IMR-90 (cell line): Measurements from ENCODE around the gene CYP27B1. TPM values are rescaled to one million over a fixed set of nuclear protein-coding genes. Genes with fewer than 3 reads are reported as not detected.
A peak's percentile ranks its signal among the peaks of the same experiment; 100 is the strongest.

ENCODE experiments used
- ATAC-seq: fragments of 200-7000 bp; cut with Tn5 transposase; 2 replicates; pipeline ENCODE4 v1.9.1; 2020; ENCODE audit warnings: low read depth, mild to moderate bottlenecking, moderate library complexity
- Bru-seq: library from RNA; stranded (reverse); fragments of 400-500 nt; gene quantifications from one replicate; lab custom pipeline; 2021; lab: Mats Ljungman, UMichigan
- BruChase-seq, 2 experiments: library from RNA; stranded (reverse); fragments of 400-500 nt; gene quantifications; one replicate each; lab custom pipeline; 2021; lab: Mats Ljungman, UMichigan
- BruUV-seq: library from RNA; stranded (reverse); fragments of 400-500 nt; replicated peaks from 2 replicates; lab custom pipeline; 2021; lab: Mats Ljungman, UMichigan
- CTCF ChIA-PET: fragments of 300-600 bp; formaldehyde crosslinking; extraction: SDS; loops from one replicate; lab custom pipeline; 2021; ENCODE audit warnings: antibody characterized with exemption; lab: Yijun Ruan, JAX
- POLR2A ChIA-PET: fragments of 300-600 bp; sonication (Branson Sonifier 250); formaldehyde crosslinking; loops from one replicate; lab custom pipeline; 2022; ENCODE audit warnings: antibody characterized with exemption; ENCODE audit not compliant: unreplicated experiment; lab: Charles Lee
- DNase-seq: peaks from one replicate; pipeline ENCODE4 v3.0.0; 2013
- H2AFZ ChIP-seq: replicated peaks from 2 replicates; pipeline ENCODE3; 2013; ENCODE audit warnings: low read length, mild to moderate bottlenecking; ENCODE audit not compliant: poor library complexity
- H2AK5ac ChIP-seq: 2 replicates; pipeline ENCODE4 v1.6.1; 2013; ENCODE audit warnings: low read depth, low read length, inconsistent platforms
- H2AK9ac ChIP-seq: replicated peaks from 2 replicates; pipeline ENCODE3; 2013; ENCODE audit warnings: mild to moderate bottlenecking, low read depth, low read length, moderate library complexity; ENCODE audit not compliant: poor library complexity
- H2BK120ac ChIP-seq: 2 replicates; pipeline ENCODE4 v1.6.1; 2013; ENCODE audit warnings: low read depth, low read length, inconsistent platforms
- H2BK15ac ChIP-seq: 3 replicates; pipeline ENCODE4 v1.6.1; 2013; ENCODE audit warnings: low read depth, low read length, inconsistent platforms
- H2BK20ac ChIP-seq: 2 replicates; pipeline ENCODE4 v1.6.1; 2013; ENCODE audit warnings: low read depth, mild to moderate bottlenecking, inconsistent platforms, low read length, moderate library complexity
- H2BK5ac ChIP-seq: 2 replicates; pipeline ENCODE4 v1.6.1; 2013; ENCODE audit warnings: mild to moderate bottlenecking, low read depth, low read length, inconsistent platforms; ENCODE audit not compliant: poor library complexity, severe bottlenecking
- H3K14ac ChIP-seq: replicated peaks from 2 replicates; pipeline ENCODE4 v1.6.1; 2013; ENCODE audit warnings: low read depth, low read length, inconsistent platforms
- H3K18ac ChIP-seq: 2 replicates; pipeline ENCODE4 v1.6.1; 2013; ENCODE audit warnings: low read depth, low read length, control low read depth
- H3K23ac ChIP-seq: 2 replicates; pipeline ENCODE4 v1.6.1; 2013; ENCODE audit warnings: low read depth, low read length, inconsistent platforms
- H3K27ac ChIP-seq: 2 replicates; pipeline ENCODE4 v1.5.1; 2013; ENCODE audit warnings: mild to moderate bottlenecking, control low read depth, low read length; ENCODE audit not compliant: insufficient read depth
- H3K27me3 ChIP-seq: 2 replicates; pipeline ENCODE4 v1.6.1; 2013; ENCODE audit warnings: low read length; ENCODE audit not compliant: control insufficient read depth, insufficient read depth
- H3K36me3 ChIP-seq: 2 replicates; pipeline ENCODE4 v1.6.1; 2013; ENCODE audit warnings: low read length, mixed read lengths; ENCODE audit not compliant: control insufficient read depth, insufficient read depth
- H3K4ac ChIP-seq: 2 replicates; pipeline ENCODE4 v1.6.1; 2013; ENCODE audit warnings: low read depth, low read length, inconsistent platforms
- H3K4me1 ChIP-seq: 2 replicates; pipeline ENCODE4 v1.6.1; 2013; ENCODE audit warnings: low read length, mixed read lengths; ENCODE audit not compliant: control insufficient read depth, insufficient read depth
- H3K4me2 ChIP-seq: 2 replicates; pipeline ENCODE4 v1.6.1; 2013; ENCODE audit warnings: low read depth, mild to moderate bottlenecking, control low read depth, low read length, moderate library complexity
- H3K4me3 ChIP-seq: 2 replicates; pipeline ENCODE4 v1.5.1; 2013; ENCODE audit warnings: low read depth, mild to moderate bottlenecking, control low read depth, low read length, moderate library complexity; ENCODE audit not compliant: insufficient read depth
- H3K56ac ChIP-seq: 2 replicates; pipeline ENCODE4 v1.6.1; 2013; ENCODE audit warnings: low read length, inconsistent platforms; ENCODE audit not compliant: insufficient read depth; ENCODE audit errors: extremely low read depth
- H3K79me1 ChIP-seq, 2 experiments: 2 replicates each; pipeline ENCODE4 v1.6.1; 2013; ENCODE audit warnings: low read length in 2 of 2, inconsistent platforms in 1 of 2, low read depth in 1 of 2
- H3K9ac ChIP-seq: 2 replicates; pipeline ENCODE4 v1.6.1; 2013; ENCODE audit warnings: low read depth, low read length, control low read depth
- H3K9me1 ChIP-seq: 2 replicates; pipeline ENCODE4 v1.6.1; 2013; ENCODE audit warnings: low read length, inconsistent platforms; ENCODE audit not compliant: insufficient read depth
- H3K9me3 ChIP-seq: 2 replicates; pipeline ENCODE4 v1.6.1; 2013; ENCODE audit warnings: low read length; ENCODE audit not compliant: control insufficient read depth, insufficient read depth
- H4K20me1 ChIP-seq: 2 replicates; pipeline ENCODE4 v1.6.1; 2013; ENCODE audit warnings: low read length, inconsistent platforms; ENCODE audit not compliant: insufficient read depth
- H4K5ac ChIP-seq: 2 replicates; pipeline ENCODE4 v1.6.1; 2013; ENCODE audit warnings: mild to moderate bottlenecking, low read depth, low read length, control low read depth
- H4K8ac ChIP-seq, 2 experiments: 2 replicates each; pipeline ENCODE4 v1.6.1; 2013; ENCODE audit warnings: low read depth in 2 of 2, low read length in 2 of 2, control low read depth in 1 of 2, inconsistent platforms in 1 of 2
- H4K91ac ChIP-seq: 2 replicates; pipeline ENCODE4 v1.6.1; 2013; ENCODE audit warnings: low read depth, low read length, inconsistent platforms; ENCODE audit not compliant: insufficient read depth
- BHLHE40 ChIP-seq: fragments of 150-350 bp; IDR thresholded peaks from 2 replicates; pipeline ENCODE4 v1.6.1; 2016; ENCODE audit warnings: mild to moderate bottlenecking, low read depth, low read length
- CEBPB ChIP-seq: IDR thresholded peaks from 2 replicates; pipeline ENCODE4 v1.6.1; 2012; ENCODE audit warnings: low read depth, low read length, improper control_type of control experiment
- FOS ChIP-seq: fragments of 150-350 bp; IDR thresholded peaks from 2 replicates; pipeline ENCODE4 v1.6.1; 2016; ENCODE audit warnings: low read depth, low read length
- POLR2A ChIP-seq: IDR thresholded peaks from 2 replicates; pipeline ENCODE4 v1.6.1; 2012; ENCODE audit warnings: mild to moderate bottlenecking, low read depth, low read length
- USF2 ChIP-seq: fragments of 150-350 bp; IDR thresholded peaks from 2 replicates; pipeline ENCODE4 v1.6.1; 2017; ENCODE audit warnings: mild to moderate bottlenecking, antibody characterized with exemption, low read length, low read depth
- WGBS, 2 experiments: methylation state at CpG; one replicate each; pipeline versions ENCODE4 v1.1.5 to v1.1.7; 2013; ENCODE audit warnings: missing lambda C conversion rate in 2 of 2; ENCODE audit not compliant: insufficient read length in 1 of 2; ENCODE audit errors: extremely low coverage in 2 of 2; 5-methylcytosine and 5-hydroxymethylcytosine counted together
- dilution Hi-C: fragments of 300-500 bp; cut with HindIII; formaldehyde crosslinking; loops from one replicate; pipeline ENCODE4 v1.14.3; 2018; ENCODE audit warnings: low sequenced_read_pairs; ENCODE audit not compliant: unreplicated experiment
- in situ Hi-C: fragments of 300-500 bp; cut with MboI; formaldehyde crosslinking; loops from 3 replicates; pipeline ENCODE4 v1.14.3; 2019; ENCODE audit warnings: low sequenced_read_pairs, inconsistent platforms, mixed read lengths
- intact Hi-C: fragments of 100-400 bp; cut with micrococcal nuclease; formaldehyde crosslinking; loops from 2 replicates; pipeline ENCODE4 v1.10.0; 2022
- long read RNA-seq: library from polyadenylated mRNA; unstranded; transcript quantifications from one replicate; pipeline ENCODE4 v2.0.0, GENCODE V29; 2021; ENCODE audit not compliant: unreplicated experiment
- polyA plus RNA-seq, 3 experiments: library from polyadenylated mRNA; depleted of rRNA; stranded (reverse); fragments of >200 nt; gene quantifications; 2 replicates each; pipeline ENCODE4 v1.2.3, GENCODE V29; 2012; ENCODE audit warnings: low replicate concordance in 1 of 3
- total RNA-seq: library from RNA; depleted of rRNA; stranded (reverse); fragments of >200 nt; gene quantifications from 2 replicates; pipeline ENCODE4 v1.2.3, GENCODE V29; 2012; rRNA removed

The CYP27B1 gene
- total RNA-seq (0.36 and 0.56 TPM in 2 replicates), polyA plus RNA-seq (2012; rRNA removed) (0.80 and 1.3 TPM in 2 replicates), Bru-seq, nascent RNA (percentile 39 among the genes with signal in this experiment), BruChase-seq, experiment 1, labeled RNA remaining after a 6-hour chase (percentile 40 among the genes with signal in this experiment), BruChase-seq, experiment 2, labeled RNA remaining after a 2-hour chase (percentile 42 among the genes with signal in this experiment)
- polyA plus RNA-seq (2012; cell fraction: cytosol; rRNA removed): 0.38 and 0.49 TPM in 2 replicates
- 10.4 and 13.8 TPM in 2 replicates for polyA plus RNA-seq (2012; cell fraction: nucleus; rRNA removed; ENCODE audit: low replicate concordance)
- long read RNA-seq, partial matches to known transcripts: 0 of 1 reads
- long read RNA-seq, other reads (novel, unspliced or antisense): 1 of 1 reads

- Histone ChIP-seq H3K9me3 (peaks cover 2% of the 10 kb centered on the region; the same call in 1 of the 2 replicates), H3K4me2 (peak within 1 kb of the TSS; percentile 70), H2AK9ac (no peak within 1 kb of the TSS), H4K91ac (no peak within 1 kb of the TSS), H2BK5ac (no peak within 1 kb of the TSS), H2BK15ac (no peak within 1 kb of the TSS), H3K4me1 (peaks cover 11% of the 10 kb centered on the region; the same call in 1 of the 2 replicates), H4K5ac (no peak within 1 kb of the TSS), H2AFZ (peak within 1 kb of the TSS; percentile 82), H4K8ac (no peak within 1 kb of the TSS), H3K27me3 (peaks cover 43% of the 10 kb centered on the region), H3K23ac (peak within 1 kb of the TSS; percentile 71; the same call in 1 of the 2 replicates), H3K4me3 (peak within 1 kb of the TSS; percentile 10), H3K56ac (no peak within 1 kb of the TSS), H3K14ac (no peak within 1 kb of the TSS), H3K27ac (no peak within 1 kb of the TSS), H2AK5ac (no peak within 1 kb of the TSS), H3K9ac (no peak within 1 kb of the TSS), H3K9me1 (peaks cover 9% of the 10 kb centered on the region), H2BK120ac (no peak within 1 kb of the TSS), H3K4ac (no peak within 1 kb of the TSS), H2BK20ac (no peak within 1 kb of the TSS), H3K79me1 (peaks cover 10 to 14% of the 10 kb centered on the region in 2 experiments; a peak in 3 of 4 replicates), H4K20me1 (no peaks in the 10 kb centered on the region), H3K18ac (no peak within 1 kb of the TSS), H3K36me3 (peaks cover 1% of the 10 kb centered on the region; the same call in 1 of the 2 replicates)
- DNase-seq (peak; percentile 7), ATAC-seq (peak; percentile 30)
- TF ChIP-seq BHLHE40 (no peak), FOS (no peak), USF2 (no peak), CEBPB (peak; percentile 36; the same call in 1 of the 2 replicates), POLR2A (no peak)
- in situ Hi-C loops: no loop called here
- ChIA-PET CTCF (interaction anchor here (0.7 kb wide), 1 partner anchor 11 kb away, joined by 3 read pairs; no protein-coding TSS in a partner anchor), POLR2A (no interaction called here)
- dilution Hi-C loops: no loop called here
- intact Hi-C loops: no loop called here
- no TSS peak for BruUV-seq
- WGBS, 2 experiments: 11% methylated on average over 24 of the region's 38 CpGs; no CpG with 5 or more reads in 1 of the 2 experiments
Observed at GRCh38 chr12:57766464-57767304, at the start of gene CYP27B1. Gene CYP27B1, minus strand, starts transcription at chr12:57767078. Its CDS starts 37 bp downstream, at chr12:57767041.
